HepG2 (cell line): ENCODE measurements around the gene JMJD4. TPM values are rescaled to one million over a fixed set of nuclear protein-coding genes. Genes with fewer than 3 reads are reported as not detected.
A peak's percentile ranks its signal among the peaks of the same experiment; 100 is the strongest.

ENCODE experiments used
- ARID5B ChIP-seq: IDR thresholded peaks from 2 replicates; pipeline ENCODE4 v1.4.0; 2020; ENCODE audit warnings: mild to moderate bottlenecking, missing genetic modification reagents
- BHLHE40 ChIP-seq: IDR thresholded peaks from 2 replicates; pipeline ENCODE4 v1.6.1; 2011; ENCODE audit warnings: low read length, improper control_type of control experiment
- ELF3 ChIP-seq: IDR thresholded peaks from 2 replicates; pipeline ENCODE4 v1.6.1; 2016; ENCODE audit warnings: missing genetic modification reagents, missing compliant biosample characterization
- ESRRA ChIP-seq: sonication (generic); formaldehyde crosslinking; IDR thresholded peaks from 2 replicates; pipeline ENCODE4 v1.5.1; 2020; ENCODE audit warnings: mild to moderate bottlenecking, low read depth, missing genetic modification reagents
- HDAC1 ChIP-seq: sonication (generic); formaldehyde crosslinking; IDR thresholded peaks from 2 replicates; pipeline ENCODE4 v1.5.1; 2020; ENCODE audit warnings: mild to moderate bottlenecking, missing genetic modification reagents
- HMGXB4 ChIP-seq, 2 experiments: sonication (generic) in 1 of 2; formaldehyde crosslinking in 1 of 2; IDR thresholded peaks; 2 replicates each; pipeline versions ENCODE4 v1.4.0 to v1.6.1; 2018 to 2020; ENCODE audit warnings: missing genetic modification reagents in 2 of 2, borderline replicate concordance in 1 of 2, low read depth in 1 of 2, mild to moderate bottlenecking in 1 of 2, missing biosample characterization in 1 of 2
- RBM22 ChIP-seq: fragments of 200-400 bp; formaldehyde crosslinking; optimal IDR thresholded peaks from 2 replicates; pipeline ENCODE3; 2017; ENCODE audit warnings: mild to moderate bottlenecking, low read length, moderate library complexity
- RBM39 ChIP-seq: fragments of 200-400 bp; formaldehyde crosslinking; IDR thresholded peaks from one replicate; pipeline ENCODE4 v1.6.1; 2018; ENCODE audit warnings: antibody characterized with exemption, mild to moderate bottlenecking, low read depth, low read length; ENCODE audit not compliant: poor library complexity, severe bottlenecking
- SAP130 ChIP-seq: IDR thresholded peaks from 2 replicates; pipeline ENCODE4 v1.6.1; 2016; ENCODE audit warnings: low read depth
- TGIF2 ChIP-seq: IDR thresholded peaks from 2 replicates; pipeline ENCODE4 v1.6.1; 2016; ENCODE audit warnings: control low read depth, missing compliant biosample characterization
- ZBTB33 ChIP-seq: sonication (generic); formaldehyde crosslinking; IDR thresholded peaks from 2 replicates; pipeline ENCODE4 v1.4.0; 2020; ENCODE audit warnings: missing genetic modification reagents
- ZFP1 ChIP-seq: IDR thresholded peaks from 2 replicates; pipeline ENCODE4 v1.6.1; 2016
- ZNF12 ChIP-seq: sonication (generic); formaldehyde crosslinking; IDR thresholded peaks from 2 replicates; pipeline ENCODE4 v1.5.0; 2020; ENCODE audit warnings: missing genetic modification reagents
- ZNF263 ChIP-seq: sonication (generic); formaldehyde crosslinking; IDR thresholded peaks from 2 replicates; pipeline ENCODE4 v1.4.0; 2020; ENCODE audit warnings: missing genetic modification reagents
- ZNF329 ChIP-seq: sonication (generic); formaldehyde crosslinking; IDR thresholded peaks from 2 replicates; pipeline ENCODE4 v1.9.0; 2021; ENCODE audit warnings: low read depth, mild to moderate bottlenecking, missing genetic modification reagents
- ZNF556 ChIP-seq: sonication (generic); formaldehyde crosslinking; IDR thresholded peaks from 2 replicates; pipeline ENCODE4 v1.4.0; 2020; ENCODE audit warnings: mild to moderate bottlenecking, missing genetic modification reagents, borderline replicate concordance
- polyA plus RNA-seq, 8 experiments: library from polyadenylated mRNA; depleted of rRNA in 3 of 8; stranded (reverse) in 7 of 8; unstranded in 1 of 8; fragments of >200 nt; fragmentation: Illumina TruSeq in 4 of 8; extraction: Trizol in 4 of 8; gene quantifications; 2 replicates each; pipeline versions ENCODE4 v1.2.1 to v1.2.3, GENCODE V29; 2011 to 2016; ENCODE audit warnings: low read depth in 4 of 8, missing spikeins in 1 of 8, mixed read lengths in 1 of 8; ENCODE audit not compliant: insufficient read depth in 1 of 8
- total RNA-seq, 5 experiments: library from RNA; depleted of rRNA; stranded (reverse); fragments of >200 nt; fragmentation: Illumina TruSeq; extraction: Trizol; gene quantifications; 2 replicates each; pipeline ENCODE4 v1.2.3, GENCODE V29; 2016; ENCODE audit warnings: low read depth in 1 of 5
- TF ChIP-seq, protein P1 (sequence below): sonication (generic); formaldehyde crosslinking; IDR thresholded peaks from 2 replicates; pipeline ENCODE4 v1.4.0; 2020; ENCODE audit warnings: missing genetic modification reagents
- TF ChIP-seq, protein P2 (sequence below): sonication (generic); formaldehyde crosslinking; IDR thresholded peaks from 2 replicates; pipeline ENCODE4 v1.4.0; 2020; ENCODE audit warnings: missing genetic modification reagents

JMJD4 gene
- total and polyA plus RNA-seq, 2 of the 13 experiments (the other 11 are each of a cell fraction or from before 2014, with no cell fraction given) = 10.2 to 29.0 TPM

- TF ChIP-seq ELF3 = no peak
- TF ChIP-seq HDAC1 (CRISPR knock-in tag) = no peak
- peak; percentile 39 for TF ChIP-seq RBM39
- no peak for TF ChIP-seq ZFP1
- peak; percentile 56 for TF ChIP-seq BHLHE40
- TF ChIP-seq, protein P1, sequence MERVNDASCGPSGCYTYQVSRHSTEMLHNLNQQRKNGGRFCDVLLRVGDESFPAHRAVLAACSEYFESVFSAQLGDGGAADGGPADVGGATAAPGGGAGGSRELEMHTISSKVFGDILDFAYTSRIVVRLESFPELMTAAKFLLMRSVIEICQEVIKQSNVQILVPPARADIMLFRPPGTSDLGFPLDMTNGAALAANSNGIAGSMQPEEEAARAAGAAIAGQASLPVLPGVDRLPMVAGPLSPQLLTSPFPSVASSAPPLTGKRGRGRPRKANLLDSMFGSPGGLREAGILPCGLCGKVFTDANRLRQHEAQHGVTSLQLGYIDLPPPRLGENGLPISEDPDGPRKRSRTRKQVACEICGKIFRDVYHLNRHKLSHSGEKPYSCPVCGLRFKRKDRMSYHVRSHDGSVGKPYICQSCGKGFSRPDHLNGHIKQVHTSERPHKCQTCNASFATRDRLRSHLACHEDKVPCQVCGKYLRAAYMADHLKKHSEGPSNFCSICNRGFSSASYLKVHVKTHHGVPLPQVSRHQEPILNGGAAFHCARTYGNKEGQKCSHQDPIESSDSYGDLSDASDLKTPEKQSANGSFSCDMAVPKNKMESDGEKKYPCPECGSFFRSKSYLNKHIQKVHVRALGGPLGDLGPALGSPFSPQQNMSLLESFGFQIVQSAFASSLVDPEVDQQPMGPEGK (CRISPR knock-in tag) = peak; percentile 76
- no peak for TF ChIP-seq ZNF12 (CRISPR knock-in tag)
- no peak for TF ChIP-seq ESRRA
- no peak for TF ChIP-seq TGIF2 (CRISPR knock-in tag)
- no peak for TF ChIP-seq RBM22
- TF ChIP-seq ZBTB33 = peak; percentile 68; the same call in 1 of the 2 replicates
- peak in 1 of 2 experiments; percentile 51; a peak in 1 of 4 replicates for TF ChIP-seq HMGXB4 (CRISPR knock-in tag; IDR thresholded peaks at IDR 0.05; ENCODE audit: borderline replicate concordance in 1 of 2, low read depth in 1 of 2)
- TF ChIP-seq, protein P2, sequence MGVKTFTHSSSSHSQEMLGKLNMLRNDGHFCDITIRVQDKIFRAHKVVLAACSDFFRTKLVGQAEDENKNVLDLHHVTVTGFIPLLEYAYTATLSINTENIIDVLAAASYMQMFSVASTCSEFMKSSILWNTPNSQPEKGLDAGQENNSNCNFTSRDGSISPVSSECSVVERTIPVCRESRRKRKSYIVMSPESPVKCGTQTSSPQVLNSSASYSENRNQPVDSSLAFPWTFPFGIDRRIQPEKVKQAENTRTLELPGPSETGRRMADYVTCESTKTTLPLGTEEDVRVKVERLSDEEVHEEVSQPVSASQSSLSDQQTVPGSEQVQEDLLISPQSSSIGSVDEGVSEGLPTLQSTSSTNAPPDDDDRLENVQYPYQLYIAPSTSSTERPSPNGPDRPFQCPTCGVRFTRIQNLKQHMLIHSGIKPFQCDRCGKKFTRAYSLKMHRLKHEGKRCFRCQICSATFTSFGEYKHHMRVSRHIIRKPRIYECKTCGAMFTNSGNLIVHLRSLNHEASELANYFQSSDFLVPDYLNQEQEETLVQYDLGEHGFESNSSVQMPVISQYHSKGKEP (CRISPR knock-in tag) = no peak
- 0 out of 2 replicates have a peak, but pooled peaks have one; percentile 11 for TF ChIP-seq ARID5B
- peak; percentile 44; the same call in 1 of the 2 replicates for TF ChIP-seq ZNF263 (CRISPR knock-in tag)
- peak; percentile 18; the same call in 1 of the 2 replicates for TF ChIP-seq SAP130 (CRISPR knock-in tag)
- 0 out of 2 replicates have a peak, but pooled peaks have one; percentile 56 for TF ChIP-seq ZNF556 (CRISPR knock-in tag)
- no peak for TF ChIP-seq ZNF329
Measured at GRCh38 chr1:227762231-227762911, 27.3 kb upstream of the JMJD4 start (continued).
